ENCODE results near the gene FOXL2.

The FOXL2 gene

DNA sequence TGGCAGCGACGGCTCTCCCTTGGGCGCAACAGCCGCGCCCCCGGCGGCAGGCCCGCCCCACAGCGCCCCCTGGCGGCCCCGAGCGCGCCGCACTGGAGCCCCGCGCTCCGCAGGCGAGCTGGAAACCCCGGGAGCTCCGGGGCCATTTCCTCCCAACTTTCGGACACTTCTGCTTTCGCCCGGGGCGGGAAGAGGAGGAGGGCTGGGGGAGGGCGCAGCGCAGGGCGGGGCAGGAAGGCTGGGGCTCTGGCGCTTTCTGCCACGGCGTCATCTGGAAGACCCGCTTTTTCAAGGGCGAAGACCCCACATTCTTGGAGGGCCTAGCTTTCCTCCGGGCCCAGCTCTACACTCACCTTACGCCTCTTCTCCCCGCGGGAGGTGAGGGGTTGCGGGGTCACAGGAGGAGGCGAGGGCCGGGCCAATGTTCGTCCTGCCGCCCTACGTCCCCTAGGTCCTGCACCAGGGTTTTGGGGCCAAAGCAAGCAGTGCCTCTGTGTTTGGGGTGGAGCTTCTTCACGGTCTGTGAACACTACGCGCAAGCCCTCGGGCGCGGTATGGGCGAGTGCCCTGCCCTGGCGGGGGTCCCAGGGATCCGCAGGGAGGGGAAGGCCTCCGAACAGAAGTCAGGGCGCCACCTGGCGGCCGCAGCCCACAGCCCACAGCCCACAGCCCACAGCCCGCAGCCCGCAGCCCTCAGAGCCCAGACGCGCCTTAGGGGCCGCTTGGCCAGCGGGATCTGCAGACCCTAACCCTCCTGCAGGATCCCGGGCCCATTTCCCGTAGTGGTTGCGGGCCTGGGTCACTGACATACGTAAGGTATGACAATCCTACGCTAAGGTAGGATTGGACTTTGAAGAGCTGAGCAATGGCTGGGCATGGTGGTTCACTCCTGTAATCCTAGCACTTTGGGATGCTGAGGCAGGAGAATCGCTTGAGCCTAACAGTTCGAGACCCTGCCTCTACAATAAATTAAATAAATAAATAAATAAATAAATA lies 31.1 kb downstream of the FOXL2 start:
- TF ChIP-seq, protein P1, sequence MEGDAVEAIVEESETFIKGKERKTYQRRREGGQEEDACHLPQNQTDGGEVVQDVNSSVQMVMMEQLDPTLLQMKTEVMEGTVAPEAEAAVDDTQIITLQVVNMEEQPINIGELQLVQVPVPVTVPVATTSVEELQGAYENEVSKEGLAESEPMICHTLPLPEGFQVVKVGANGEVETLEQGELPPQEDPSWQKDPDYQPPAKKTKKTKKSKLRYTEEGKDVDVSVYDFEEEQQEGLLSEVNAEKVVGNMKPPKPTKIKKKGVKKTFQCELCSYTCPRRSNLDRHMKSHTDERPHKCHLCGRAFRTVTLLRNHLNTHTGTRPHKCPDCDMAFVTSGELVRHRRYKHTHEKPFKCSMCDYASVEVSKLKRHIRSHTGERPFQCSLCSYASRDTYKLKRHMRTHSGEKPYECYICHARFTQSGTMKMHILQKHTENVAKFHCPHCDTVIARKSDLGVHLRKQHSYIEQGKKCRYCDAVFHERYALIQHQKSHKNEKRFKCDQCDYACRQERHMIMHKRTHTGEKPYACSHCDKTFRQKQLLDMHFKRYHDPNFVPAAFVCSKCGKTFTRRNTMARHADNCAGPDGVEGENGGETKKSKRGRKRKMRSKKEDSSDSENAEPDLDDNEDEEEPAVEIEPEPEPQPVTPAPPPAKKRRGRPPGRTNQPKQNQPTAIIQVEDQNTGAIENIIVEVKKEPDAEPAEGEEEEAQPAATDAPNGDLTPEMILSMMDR (IDR thresholded peaks at IDR 0.05; ENCODE audit: low read length, missing control alignments): peak; percentile 69
- peak; percentile 92 for DNase-seq (ENCODE audit: low read depth)
- H3K4me3 ChIP-seq (replicated peaks; ENCODE audit: low read depth, low read length): peak overlapping the region; percentile 81

DNA sequence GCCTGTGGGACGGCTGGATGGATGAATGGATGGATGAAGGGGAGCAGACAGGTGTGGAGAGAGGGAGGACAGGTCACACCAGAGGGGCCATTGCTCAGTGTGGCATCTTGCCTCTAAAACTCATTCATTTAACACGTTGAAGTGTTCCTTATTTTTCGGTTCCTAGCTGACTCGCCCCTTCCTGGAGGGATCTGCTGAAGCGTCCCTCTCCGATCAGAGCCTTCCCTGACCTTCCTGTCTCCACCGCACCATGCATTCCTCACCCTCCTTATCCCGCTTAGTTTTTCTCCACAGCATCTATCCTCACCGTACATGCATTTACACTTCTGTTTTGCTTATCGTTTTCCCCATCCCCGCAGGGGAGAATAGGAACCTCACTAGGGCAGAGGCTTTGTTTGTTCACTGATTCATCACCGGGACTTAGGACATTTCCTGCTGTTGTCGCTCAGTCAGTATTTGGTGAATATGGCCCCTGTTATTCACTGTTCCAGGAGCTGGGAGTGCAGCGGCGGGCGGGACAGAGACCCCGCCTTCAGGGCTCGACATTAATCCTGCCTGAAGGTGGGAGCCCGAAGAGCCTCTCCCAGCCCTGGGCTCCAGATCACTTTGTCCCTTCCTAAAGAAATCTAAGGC lies 32.0 kb downstream of the FOXL2 start:
- TF ChIP-seq, protein P1 (IDR thresholded peaks at IDR 0.05; ENCODE audit: low read length, missing control alignments): no peak
- peak; percentile 73 for DNase-seq (ENCODE audit: low read depth)
- H3K4me3 ChIP-seq (replicated peaks; ENCODE audit: low read depth, low read length): peak overlapping the region; percentile 81

DNA sequence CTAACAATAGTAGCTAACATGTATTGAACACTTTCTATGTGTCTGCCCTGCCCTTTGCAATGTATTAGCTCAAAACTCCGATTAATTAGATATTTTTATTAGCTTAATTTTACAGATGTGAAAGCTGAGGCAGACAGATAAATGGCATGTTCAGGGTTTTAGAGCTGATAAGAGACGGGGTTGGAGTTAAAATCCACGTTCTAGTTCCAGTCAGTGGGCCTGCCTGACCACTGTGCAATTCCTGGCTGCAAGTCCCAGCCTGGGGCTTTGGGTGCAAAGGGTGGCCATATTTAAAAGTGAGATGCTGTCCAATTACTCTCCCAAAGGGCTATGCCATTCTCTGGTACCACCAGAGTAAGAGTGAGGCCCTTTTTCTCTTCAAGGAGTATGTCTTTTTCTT lies 33.2 kb downstream of the FOXL2 start:
- DNase-seq (ENCODE audit: low read depth): no peak

DNA sequence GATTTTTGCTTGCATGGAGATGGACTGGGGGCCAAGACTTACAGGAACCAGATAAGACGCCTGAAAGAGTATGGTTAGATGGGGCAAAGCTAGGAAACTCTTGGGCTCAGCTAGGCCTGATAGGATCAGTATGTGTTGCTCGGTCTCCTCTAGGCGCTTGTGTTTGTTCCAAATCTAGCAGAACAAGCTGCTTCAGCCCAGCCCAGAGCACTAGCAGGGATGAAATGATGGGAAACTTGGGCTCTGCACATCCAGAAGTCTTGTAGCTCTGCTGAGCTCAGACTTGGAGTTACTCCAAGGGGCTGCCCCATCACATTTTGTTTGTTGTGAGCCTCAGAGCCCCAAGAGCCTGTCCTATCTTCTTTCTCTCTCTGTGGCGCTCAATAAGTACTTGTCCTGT lies 34.7 kb downstream of the FOXL2 start:
- TF ChIP-seq, protein P1 (IDR thresholded peaks at IDR 0.05; ENCODE audit: low read length, missing control alignments): no peak
- no peak for DNase-seq (ENCODE audit: low read depth)
- H3K4me3 ChIP-seq (replicated peaks; ENCODE audit: low read depth, low read length): no peak overlapping the region

More for the DNA sequence above, 33.2 kb downstream of the FOXL2 start:
- no peak overlapping the region for H3K4me3 ChIP-seq (replicated peaks; ENCODE audit: low read depth, low read length)
- TF ChIP-seq, protein P1 (IDR thresholded peaks at IDR 0.05; ENCODE audit: low read length, missing control alignments): no peak

DNA sequence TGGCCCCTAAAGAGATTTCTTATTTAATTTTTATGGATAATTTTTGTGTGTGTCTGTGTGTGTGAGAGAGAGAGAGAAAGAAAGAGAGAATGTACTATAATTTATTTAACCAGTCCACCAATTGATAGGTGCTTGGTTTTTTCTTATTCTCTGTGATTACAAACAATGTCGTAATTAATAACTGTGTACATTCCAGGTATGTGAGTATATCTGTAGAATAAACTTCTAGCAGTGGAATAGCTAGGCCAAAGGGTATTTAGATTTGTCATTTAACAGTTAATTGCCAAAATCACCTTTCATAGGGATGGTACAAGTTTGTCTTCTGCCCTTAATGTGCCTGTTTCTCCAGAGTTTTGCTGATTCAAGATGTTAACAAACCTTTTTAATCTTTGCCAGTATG lies 35.3 kb downstream of the FOXL2 start:
- DNase-seq (ENCODE audit: low read depth): no peak

DNA sequence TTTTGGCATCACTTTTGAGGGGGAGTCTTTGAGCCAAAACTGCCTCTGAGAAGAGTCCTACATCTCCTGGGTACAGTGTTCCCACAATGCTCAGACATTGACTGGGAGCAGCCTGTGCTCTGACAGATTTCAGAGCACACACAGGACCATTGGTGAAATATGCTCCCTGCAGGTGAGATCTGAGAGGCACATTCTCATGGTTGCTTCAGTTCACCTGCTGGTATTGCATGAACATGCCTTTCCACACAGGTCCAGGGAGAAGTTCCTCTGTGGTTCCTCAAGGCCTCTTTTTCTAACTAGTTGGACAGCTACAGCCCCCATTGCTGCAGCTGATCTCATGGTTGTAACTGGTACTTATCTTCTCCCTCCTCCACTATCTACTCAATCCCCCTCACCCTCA lies 37.0 kb downstream of the FOXL2 start:
- TF ChIP-seq, protein P1 (IDR thresholded peaks at IDR 0.05; ENCODE audit: low read length, missing control alignments): no peak
- no peak overlapping the region for H3K4me3 ChIP-seq (replicated peaks; ENCODE audit: low read depth, low read length)
- no peak for DNase-seq (ENCODE audit: low read depth)

More for the DNA sequence above, 35.3 kb downstream of the FOXL2 start:
- TF ChIP-seq, protein P1 (IDR thresholded peaks at IDR 0.05; ENCODE audit: low read length, missing control alignments): no peak
- H3K4me3 ChIP-seq (replicated peaks; ENCODE audit: low read depth, low read length): no peak overlapping the region
